Measurements from ENCODE around the gene TEDC2. TPM values are rescaled to one million over a fixed set of nuclear protein-coding genes. Genes with fewer than 3 reads are reported as not detected.

TEDC2 gene
- total and polyA plus RNA-seq, 5 experiments from 2014 or later, result 0.52 to 0.96 (median 0.76) TPM; not detected in 2

DNA sequence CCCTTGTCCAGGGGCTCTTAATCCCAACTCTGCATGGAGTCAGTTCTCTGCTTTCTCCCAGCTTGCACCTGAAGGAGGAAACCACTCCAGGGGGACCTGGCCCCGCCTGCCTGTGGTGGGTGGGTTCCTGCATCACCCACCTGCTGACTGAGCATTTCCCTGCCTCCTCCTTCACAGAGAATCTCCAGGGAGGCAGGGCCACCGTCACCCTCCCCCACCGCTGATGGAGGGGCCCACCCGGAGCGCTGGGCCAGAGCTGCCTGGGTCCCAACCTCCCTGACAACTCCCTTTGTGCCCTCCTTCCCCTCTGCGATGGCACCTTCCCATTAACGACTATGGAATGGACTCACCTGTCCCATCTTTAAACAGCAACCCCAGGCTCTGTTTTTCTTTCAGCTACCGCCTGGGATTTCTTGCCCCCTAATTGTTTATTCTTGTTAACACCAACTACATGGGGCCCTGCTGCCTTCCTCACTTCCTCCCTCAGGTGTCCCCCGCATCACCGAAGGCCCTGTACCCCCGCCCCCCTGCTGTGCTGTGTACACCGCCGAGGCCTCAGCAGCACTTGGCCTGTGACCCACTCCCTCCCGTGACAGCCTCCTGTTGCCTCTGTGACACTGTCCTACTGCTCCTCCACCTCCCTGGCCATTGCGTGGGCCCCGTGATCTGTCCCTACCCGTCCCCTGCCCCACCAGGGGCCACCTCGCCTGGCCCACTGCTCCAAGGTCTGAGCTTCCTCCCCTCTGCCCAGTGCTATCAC, 842 bp upstream of the TEDC2 start:
- no peak for DNase-seq
- Mint-ChIP-seq H3K4me1 (peaks cover 7 to 10% (median 9%) of the 10 kb centered on the region in 4 donors), H3K27me3 (no peaks in the 10 kb centered on the region), H3K4me3 (peak overlapping the region; percentile 82 to 97 (median 90)), H3K36me3 (peaks cover 0 to under 1% (median 0%) of the 10 kb centered on the region in 3 donors), H3K27ac (peak overlapping the region in 9 of 10 donors; percentile 4 to 88 (median 66)), H3K9me3 (no peaks in the 10 kb centered on the region)
- no peak for ATAC-seq
- POLR2A ChIA-PET, result interaction anchor here (1.1 to 2.0 kb wide), 8 partner anchors 11 to 304 kb away, joined by 3 to 7 read pairs (median 4); partner anchors contain the start of genes PGP, TBC1D24 and TRAF7

- DNase-seq, result no peak
Measured at GRCh38 chr16:2460391-2460713, 443 bp downstream of the TEDC2 start.

GRCh38 chr16:2460916-2461315, 1.0 kb downstream of the TEDC2 start:
- ATAC-seq (no peak), DNase-seq (no peak)
- no peaks in the 10 kb centered on the region for H3K27me3 Mint-ChIP-seq
- POLR2A ChIA-PET, result interaction anchor here (1.8 to 2.0 kb wide), 2 partner anchors 33 to 306 kb away, joined by 6 read pairs; partner anchors contain the start of gene TRAF7
- H3K4me1 Mint-ChIP-seq, result peaks cover 7 to 10% (median 9%) of the 10 kb centered on the region in 4 donors
- H3K36me3 Mint-ChIP-seq, result no peaks in the 10 kb centered on the region
- H3K4me3 Mint-ChIP-seq, result peak overlapping the region in 2 of 10 donors; percentile 15 to 52
- no peak overlapping the region for H3K27ac Mint-ChIP-seq
- H3K9me3 Mint-ChIP-seq, result no peaks in the 10 kb centered on the region

More at GRCh38 chr16:2460391-2460713, 443 bp downstream of the TEDC2 start:
- no peak for ATAC-seq
- no peaks in the 10 kb centered on the region for H3K27me3 Mint-ChIP-seq
- POLR2A ChIA-PET, result interaction anchor here (1.1 to 2.0 kb wide), 8 partner anchors 10 to 305 kb away, joined by 3 to 7 read pairs (median 4); partner anchors contain the start of genes PGP, TBC1D24 and TRAF7
- H3K27ac Mint-ChIP-seq, result no peak overlapping the region
- H3K4me3 Mint-ChIP-seq, result peak overlapping the region in 2 of 10 donors; percentile 33 to 96
- peaks cover 7 to 10% (median 9%) of the 10 kb centered on the region in 4 donors for H3K4me1 Mint-ChIP-seq
- no peaks in the 10 kb centered on the region for H3K9me3 Mint-ChIP-seq
- H3K36me3 Mint-ChIP-seq, result no peaks in the 10 kb centered on the region

DNA sequence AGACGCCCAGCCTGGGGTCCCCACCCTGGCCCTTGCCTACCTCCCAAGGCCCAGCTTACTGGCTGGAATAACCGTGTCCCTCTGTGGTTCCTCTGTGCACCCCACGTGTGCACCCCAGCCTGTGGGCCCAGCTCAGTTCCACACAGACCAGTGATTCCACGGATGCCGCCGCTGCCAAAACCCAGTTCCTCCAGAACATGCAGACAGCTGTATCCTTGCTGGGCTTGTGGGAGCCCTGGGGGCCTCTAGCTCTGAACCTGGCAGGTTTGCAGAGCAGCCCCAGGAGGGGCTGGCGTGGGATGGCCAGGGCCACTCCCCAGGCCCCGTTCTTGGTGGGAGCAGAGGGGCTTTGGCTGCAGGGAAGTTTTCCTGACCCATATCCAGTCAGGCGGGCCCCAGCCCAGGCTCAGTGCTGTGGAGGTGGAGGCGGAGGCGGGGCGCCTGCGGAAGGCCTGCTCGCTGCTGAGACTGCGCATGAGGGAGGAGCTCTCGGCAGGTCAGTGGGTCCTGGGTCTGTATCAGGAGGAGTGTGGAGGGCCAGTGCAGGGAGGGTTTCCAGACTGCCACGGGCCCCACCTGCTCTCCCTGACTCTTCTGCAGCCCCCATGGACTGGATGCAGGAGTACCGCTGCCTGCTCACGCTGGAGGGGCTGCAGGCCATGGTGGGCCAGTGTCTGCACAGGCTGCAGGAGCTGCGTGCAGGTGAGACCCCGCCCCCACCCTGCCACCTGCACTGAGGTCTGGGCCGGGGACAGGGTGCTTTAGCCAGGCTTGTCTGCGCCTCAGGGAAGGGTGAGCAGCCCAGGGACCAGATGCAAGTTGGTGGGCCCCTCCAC, 2.3 kb downstream of the TEDC2 start:
- no peak overlapping the region for H3K27ac Mint-ChIP-seq
- ATAC-seq (no peak), DNase-seq (no peak)
- POLR2A ChIA-PET, result no interaction called here
- peak overlapping the region in 1 of 10 donors; percentile 5 for H3K4me3 Mint-ChIP-seq
- peaks cover 5 to 12% (median 9%) of the 10 kb centered on the region in 4 donors for H3K4me1 Mint-ChIP-seq
- H3K27me3 Mint-ChIP-seq, result peaks cover 0 to 6% (median 0%) of the 10 kb centered on the region in 5 donors
- no peaks in the 10 kb centered on the region for H3K36me3 Mint-ChIP-seq
- no peaks in the 10 kb centered on the region for H3K9me3 Mint-ChIP-seq

GRCh38 chr16:2464333-2464732, 4.4 kb downstream of the TEDC2 start:
- H3K36me3 Mint-ChIP-seq, result no peaks in the 10 kb centered on the region
- H3K27ac Mint-ChIP-seq, result no peak overlapping the region
- peaks cover 5 to 17% (median 11%) of the 10 kb centered on the region in 4 donors for H3K4me1 Mint-ChIP-seq
- POLR2A ChIA-PET, result no interaction called here
- ATAC-seq, result no peak
- no peak for DNase-seq
- no peak overlapping the region for H3K4me3 Mint-ChIP-seq
- H3K27me3 Mint-ChIP-seq, result peaks cover 0 to 17% (median 7%) of the 10 kb centered on the region in 5 donors
- no peaks in the 10 kb centered on the region for H3K9me3 Mint-ChIP-seq

- Mint-ChIP-seq H3K4me3 (no peak overlapping the region), H3K27me3 (peaks cover 8 to 31% (median 17%) of the 10 kb centered on the region in 5 donors), H3K36me3 (no peaks in the 10 kb centered on the region), H3K9me3 (no peaks in the 10 kb centered on the region), H3K4me1 (peaks cover 0 to 25% (median 14%) of the 10 kb centered on the region in 4 donors), H3K27ac (no peak overlapping the region)
- DNase-seq (no peak), ATAC-seq (no peak)
- POLR2A ChIA-PET, result no interaction called here
Measured at GRCh38 chr16:2465653-2466415, 5.9 kb downstream of the TEDC2 start.

- Mint-ChIP-seq H3K9me3 (no peaks in the 10 kb centered on the region), H3K36me3 (no peaks in the 10 kb centered on the region), H3K27ac (no peak overlapping the region), H3K4me3 (peak overlapping the region in 4 of 10 donors; percentile 11 to 45 (median 35)), H3K4me1 (peaks cover 0 to 25% (median 15%) of the 10 kb centered on the region in 4 donors), H3K27me3 (peaks cover 8 to 33% (median 17%) of the 10 kb centered on the region in 5 donors)
- POLR2A ChIA-PET, result no interaction called here
- DNase-seq, result no peak
- ATAC-seq, result no peak
Measured at GRCh38 chr16:2466667-2467527, 7.0 kb downstream of the TEDC2 start.

GRCh38 chr16:2467528-2468232, 7.8 kb downstream of the TEDC2 start:
- Mint-ChIP-seq H3K4me1 (peaks cover 0 to 25% (median 15%) of the 10 kb centered on the region in 4 donors), H3K27me3 (peaks cover 8 to 40% (median 17%) of the 10 kb centered on the region in 5 donors), H3K4me3 (peak overlapping the region in 1 of 10 donors; percentile 24), H3K27ac (no peak overlapping the region), H3K36me3 (no peaks in the 10 kb centered on the region), H3K9me3 (no peaks in the 10 kb centered on the region)
- ATAC-seq (peak; percentile 41 to 49), DNase-seq (no peak)
- POLR2A ChIA-PET, result no interaction called here

DNA sequence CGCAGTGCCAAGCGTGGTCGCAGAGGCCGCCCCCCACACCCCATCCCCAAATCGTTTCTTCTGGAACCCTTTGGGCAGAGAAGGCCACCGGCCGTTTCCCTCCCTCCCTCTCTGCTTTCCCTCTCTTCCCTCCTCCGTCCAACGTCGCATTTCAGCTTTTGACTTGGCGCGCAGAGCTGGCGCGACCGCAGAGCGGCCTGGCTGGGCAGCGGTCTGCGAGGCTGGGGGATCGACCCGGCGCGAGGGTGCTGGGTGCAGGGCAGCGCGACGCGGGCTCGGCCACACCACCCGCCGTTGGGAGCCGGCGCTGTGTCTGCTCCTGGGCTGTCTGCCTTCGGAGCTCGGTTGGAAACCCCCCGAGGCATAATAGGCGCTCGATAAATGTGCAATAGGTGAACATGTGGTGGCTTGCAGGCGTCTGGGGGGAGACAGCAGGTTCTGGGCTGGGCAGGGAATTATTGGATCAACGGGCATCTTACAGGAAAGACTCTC, 8.4 kb downstream of the TEDC2 start:
- Mint-ChIP-seq H3K27me3 (peaks cover 12 to 45% (median 21%) of the 10 kb centered on the region in 5 donors), H3K4me3 (peak overlapping the region in 6 of 10 donors; percentile 14 to 69 (median 43)), H3K9me3 (no peaks in the 10 kb centered on the region), H3K27ac (no peak overlapping the region), H3K4me1 (peaks cover 0 to 29% (median 20%) of the 10 kb centered on the region in 4 donors), H3K36me3 (no peaks in the 10 kb centered on the region)
- DNase-seq (no peak), ATAC-seq (peak; percentile 50 to 64)
- POLR2A ChIA-PET, result interaction anchor here (0.7 kb wide), 1 partner anchor 1432 kb away, joined by 3 read pairs; no protein-coding TSS in a partner anchor

GRCh38 chr16:2468725-2469398, 9.0 kb downstream of the TEDC2 start:
- Mint-ChIP-seq H3K4me3 (peak overlapping the region in 3 of 10 donors; percentile 14 to 54 (median 52)), H3K27ac (no peak overlapping the region), H3K9me3 (no peaks in the 10 kb centered on the region), H3K27me3 (peaks cover 12 to 47% (median 22%) of the 10 kb centered on the region in 5 donors), H3K36me3 (no peaks in the 10 kb centered on the region), H3K4me1 (peaks cover 0 to 31% (median 21%) of the 10 kb centered on the region in 4 donors)
- POLR2A ChIA-PET, result interaction anchor here (0.6 to 0.7 kb wide), 2 partner anchors 10 to 1433 kb away, joined by 3 read pairs; no protein-coding TSS in a partner anchor
- DNase-seq, result no peak
- ATAC-seq, result no peak

Measured in naive thymus-derived CD8-positive, alpha-beta T cell (primary cell).